Limb (tissue), 2 donors: ENCODE data around the gene RBKS.

Experiments used
- DNase-seq, 2 donors: peaks; one replicate each; pipeline ENCODE4 v3.0.0-alpha.2; 2016; ENCODE audit errors: extremely low spot score in 2 of 2

RBKS gene

DNA sequence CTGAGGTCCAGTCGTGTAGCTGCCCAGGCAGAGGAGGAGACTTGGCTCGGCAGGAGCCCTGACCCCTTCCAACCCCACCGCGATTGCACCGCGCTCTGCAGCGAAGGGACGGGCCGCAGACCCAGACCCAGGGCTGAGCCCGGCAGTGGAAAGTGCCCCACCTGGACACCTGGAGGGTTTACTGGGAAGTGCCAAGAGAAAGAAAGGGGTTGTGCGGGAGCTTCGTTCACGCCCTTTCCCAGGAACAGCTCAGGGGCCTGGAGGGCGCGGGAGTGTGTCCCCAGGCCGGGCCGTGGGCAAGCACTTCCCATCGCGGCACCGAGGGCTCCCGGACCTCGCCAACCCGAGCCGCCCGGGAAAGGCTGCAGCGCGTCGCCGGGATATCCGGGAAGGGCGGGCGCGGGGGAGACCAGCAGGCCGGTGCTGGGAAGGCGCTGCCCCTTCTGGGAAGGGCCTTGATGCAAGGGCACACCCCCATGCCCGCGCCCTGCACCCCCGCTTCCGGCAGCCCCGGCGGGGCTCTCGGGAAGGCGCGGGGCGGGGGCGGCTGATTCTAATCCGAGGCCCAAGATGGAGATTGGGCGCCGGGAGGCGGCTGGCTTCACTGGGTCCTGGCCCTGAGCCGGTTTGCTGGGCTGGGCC lies 154.8 kb downstream of the RBKS start:
- peak; percentile 54 to 84 for DNase-seq

GRCh38 chr2:27734305-27734704 lies 155.9 kb downstream of the RBKS start:
- no peak for DNase-seq
